Head of caudate nucleus (tissue), 42 donors: ENCODE data around the gene HELZ.
"Not testable (repeated sequence)": the region's sequence is repeated elsewhere in the genome, so short reads cannot be mapped to it uniquely, and the experiment has no call there.

Experiments used
- DNase-seq, 42 donors: peaks; one replicate each; pipeline versions ENCODE4 v3.0.0 to v3.0.0-alpha.2; 2020 to 2021; ENCODE audit warnings: mixed read lengths in 7 of 42
- intact Hi-C: fragments of 100-400 bp; cut with DNase I; formaldehyde crosslinking; loops from one replicate; pipeline ENCODE4 v1.15.0; 2022

Gene HELZ

DNA sequence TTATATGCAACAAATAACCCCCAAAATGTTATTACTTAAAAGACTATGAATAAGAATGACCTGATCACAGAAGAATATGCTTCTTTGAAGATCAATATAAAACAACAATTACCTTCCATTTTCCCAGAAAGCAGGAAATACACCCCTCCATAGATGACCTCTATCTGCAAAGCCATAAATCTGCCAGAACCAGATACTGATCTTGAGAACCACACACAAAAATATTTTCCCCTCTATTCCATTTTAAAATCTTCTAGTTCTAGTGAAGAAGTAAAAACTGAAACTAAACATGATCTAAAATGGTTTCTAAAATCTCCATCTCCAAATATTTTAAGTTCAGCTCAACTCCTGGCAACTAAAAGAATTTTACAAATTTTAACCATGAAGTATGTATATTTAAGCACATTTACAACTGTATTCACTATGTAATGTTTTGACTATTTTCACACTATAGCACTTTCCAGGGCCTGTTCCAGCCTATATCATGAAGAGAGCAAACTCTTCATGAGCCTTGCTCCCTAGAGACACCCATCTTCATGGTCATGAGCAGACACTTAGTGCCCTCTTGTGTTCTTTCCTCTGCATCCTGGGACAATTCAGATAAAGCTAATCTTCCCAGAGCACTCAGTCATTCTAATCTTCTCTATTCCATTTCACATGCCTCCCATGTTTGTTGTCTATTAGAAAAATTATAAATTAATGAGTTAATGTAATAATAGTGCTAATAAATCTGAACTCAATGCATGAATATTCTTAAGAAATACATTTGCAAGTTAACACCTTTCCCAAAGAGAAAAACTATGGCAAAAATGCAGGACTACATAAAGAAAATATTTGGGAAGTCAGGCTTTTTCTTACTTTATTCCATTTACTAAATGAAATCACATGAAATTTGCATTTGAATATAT, 87.0 kb downstream of the HELZ start:
- peak in 14 of 42 donors; percentile 21 to 70 (median 38) for DNase-seq
- intact Hi-C loops = no loop called here

DNA sequence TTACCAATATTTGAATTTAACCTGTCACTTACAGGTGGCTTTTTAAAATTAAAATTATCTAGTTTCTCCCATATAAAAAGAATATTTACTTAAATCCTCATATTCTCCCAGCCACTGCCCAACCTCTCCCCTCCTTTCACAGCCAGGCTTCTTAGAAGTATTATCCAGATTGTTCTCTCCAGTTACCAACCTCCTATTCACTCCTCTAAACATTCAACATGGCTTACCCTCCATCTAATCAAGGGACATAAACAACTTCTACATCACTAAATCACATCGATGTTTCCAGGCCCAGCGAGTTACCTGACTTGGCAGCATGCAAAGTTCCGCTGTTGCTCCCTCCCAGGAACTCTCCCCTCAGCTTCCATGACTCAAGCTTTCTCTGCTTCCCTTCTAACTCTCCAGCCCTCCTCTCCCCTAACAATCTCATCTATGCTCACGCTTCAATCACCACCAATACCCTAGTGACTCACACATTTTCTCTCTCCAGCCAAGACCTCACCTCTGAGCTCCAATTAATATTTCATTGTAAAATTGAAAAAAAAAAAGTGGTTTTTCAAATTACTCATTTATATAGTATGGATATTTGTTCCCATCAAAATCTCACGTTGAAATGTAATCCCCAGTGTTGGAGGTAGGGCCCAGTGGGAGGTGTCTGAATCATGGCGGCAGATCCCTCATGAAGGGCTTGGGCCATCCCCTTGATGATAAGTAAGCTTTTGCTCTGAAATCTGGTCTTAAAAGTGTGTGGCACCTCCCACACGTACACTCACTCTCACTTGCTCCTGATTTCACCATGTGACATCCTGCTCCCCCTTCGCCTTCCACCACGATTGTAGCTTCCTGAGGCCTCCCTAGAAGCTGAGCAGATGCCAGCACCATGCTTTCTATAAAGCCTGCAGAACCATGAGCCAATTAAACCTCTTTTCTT, 88.5 kb downstream of the HELZ start:
- DNase-seq = no peak
- intact Hi-C loops = no loop called here

DNA sequence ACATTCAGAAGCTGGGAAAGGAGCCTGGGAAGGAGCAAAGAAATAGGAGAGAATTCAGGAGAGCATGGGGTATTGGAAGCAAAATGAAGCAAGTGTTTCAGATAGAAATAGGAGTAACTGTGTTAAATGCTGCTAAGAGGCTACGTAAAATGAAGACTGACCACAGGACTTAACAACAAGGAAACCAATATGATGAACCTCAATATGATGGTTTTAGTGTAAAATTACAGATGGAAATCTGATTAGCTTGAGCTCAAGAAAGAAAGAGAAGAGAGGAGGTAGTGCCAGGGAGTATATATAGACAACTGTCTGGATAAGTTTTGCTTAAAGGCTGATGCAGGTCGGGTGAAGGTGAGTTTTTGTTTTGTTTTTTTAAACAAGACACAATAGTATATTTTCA, 92.2 kb downstream of the HELZ start:
- DNase-seq = no peak
- intact Hi-C loops = no loop called here

DNA sequence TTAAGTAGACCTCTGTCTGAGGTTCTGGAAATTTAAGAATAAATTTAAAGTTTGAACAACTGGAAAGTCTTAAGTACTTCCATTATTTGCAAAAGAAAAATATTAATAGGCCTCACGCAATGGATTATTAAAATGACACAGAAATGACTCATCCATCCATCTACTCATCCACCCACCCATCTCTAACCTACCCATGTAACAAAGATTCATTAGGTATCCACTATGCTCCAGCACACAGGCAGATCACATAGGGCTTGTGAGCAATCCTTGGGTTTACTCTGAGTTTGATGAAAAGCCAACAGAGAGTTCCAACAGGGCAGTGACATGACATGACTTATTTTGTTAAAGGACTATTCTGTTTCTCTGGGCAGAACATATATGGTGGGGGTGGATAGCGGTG, 93.3 kb downstream of the HELZ start:
- intact Hi-C loops = no loop called here
- DNase-seq = peak in 12 of 42 donors; percentile 16 to 70 (median 33)

DNA sequence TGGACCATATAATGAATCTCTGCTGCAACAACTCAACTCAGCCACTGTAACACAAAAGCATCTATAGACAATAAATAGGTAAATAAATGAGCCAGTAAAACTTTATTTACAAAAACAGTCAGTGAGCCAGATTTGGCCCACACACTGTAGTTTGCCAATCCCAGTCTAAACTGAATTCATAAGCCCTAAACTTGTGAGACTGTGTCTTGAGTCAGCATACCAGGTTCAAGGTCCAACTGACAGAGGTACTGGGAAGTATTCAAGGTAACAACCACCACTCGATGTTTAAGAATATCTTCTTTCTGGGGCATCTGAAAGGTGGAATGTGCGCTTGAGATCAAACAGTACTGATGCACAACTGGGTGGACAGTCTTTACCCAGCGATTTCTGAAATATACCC, 94.2 kb downstream of the HELZ start:
- intact Hi-C loops = no loop called here
- no peak for DNase-seq

DNA sequence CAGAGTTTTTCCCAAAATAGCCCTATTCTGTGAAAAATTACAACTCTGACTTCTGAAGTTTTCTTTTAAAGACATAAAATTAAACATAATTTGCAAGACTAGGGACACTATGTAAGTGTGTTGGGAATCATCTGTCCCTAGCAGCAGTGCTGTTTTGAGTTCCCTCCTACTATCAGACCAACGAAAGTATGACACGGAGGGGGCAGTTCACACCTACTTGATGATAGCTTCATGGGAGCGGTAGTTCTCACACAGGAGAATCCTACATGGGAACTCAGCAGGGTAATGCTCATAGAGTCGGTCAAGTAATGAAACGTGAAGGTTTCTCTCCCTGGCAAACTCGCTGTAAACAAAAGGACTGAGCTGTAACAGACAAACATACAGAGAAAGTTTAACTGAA, 96.6 kb downstream of the HELZ start:
- peak in 2 of 42 donors; percentile 22 to 47 for DNase-seq
- intact Hi-C loops = no loop called here

DNA sequence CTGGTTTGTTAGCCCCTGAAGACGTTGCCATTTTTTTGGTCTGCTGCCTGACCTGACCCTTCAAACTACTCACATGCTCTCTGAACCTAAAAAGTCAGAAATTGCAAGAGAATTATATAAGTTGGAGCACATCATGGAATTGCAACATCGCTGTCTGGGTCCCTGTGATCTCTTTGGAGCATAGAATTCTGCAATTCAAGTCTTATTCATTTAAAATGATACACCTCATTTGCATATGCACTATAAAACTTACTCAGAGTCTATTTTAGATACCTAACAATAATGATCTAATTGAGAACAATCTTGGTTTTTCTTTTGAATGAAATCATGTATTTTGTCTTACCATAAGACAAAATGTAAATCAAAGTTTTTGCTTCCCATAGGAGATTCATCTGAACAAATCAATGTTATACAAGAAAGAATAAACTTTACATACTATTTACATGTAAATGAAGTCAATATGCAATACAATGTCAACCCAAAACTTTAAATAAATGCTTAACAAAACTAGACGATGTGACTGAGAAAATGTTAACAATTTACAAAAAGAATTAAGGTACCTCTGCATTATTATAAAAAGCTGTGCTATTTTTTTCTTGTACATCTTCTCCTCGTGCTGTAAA, 99.7 kb downstream of the HELZ start:
- DNase-seq = no peak
- intact Hi-C loops = no loop called here

DNA sequence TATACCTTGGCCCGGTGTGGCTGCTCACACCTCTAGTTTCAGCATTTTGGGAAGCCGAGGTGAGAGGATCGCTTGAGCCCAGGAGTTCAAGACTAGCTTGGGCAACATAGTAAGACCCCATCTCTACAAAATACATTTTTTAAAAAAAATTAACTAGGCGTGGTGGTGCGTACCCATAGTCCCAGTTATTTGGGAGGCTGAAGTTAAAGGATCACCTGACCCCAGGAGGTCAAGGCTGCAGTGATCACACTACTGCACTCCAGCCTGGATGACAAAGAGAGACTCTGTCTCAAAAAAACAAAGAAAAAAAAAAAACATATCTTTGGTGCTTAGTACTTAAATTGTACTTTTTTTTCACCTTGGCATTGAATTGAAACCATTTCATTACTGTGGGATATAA, 101.7 kb downstream of the HELZ start:
- no peak for DNase-seq
- intact Hi-C loops = no loop called here

DNA sequence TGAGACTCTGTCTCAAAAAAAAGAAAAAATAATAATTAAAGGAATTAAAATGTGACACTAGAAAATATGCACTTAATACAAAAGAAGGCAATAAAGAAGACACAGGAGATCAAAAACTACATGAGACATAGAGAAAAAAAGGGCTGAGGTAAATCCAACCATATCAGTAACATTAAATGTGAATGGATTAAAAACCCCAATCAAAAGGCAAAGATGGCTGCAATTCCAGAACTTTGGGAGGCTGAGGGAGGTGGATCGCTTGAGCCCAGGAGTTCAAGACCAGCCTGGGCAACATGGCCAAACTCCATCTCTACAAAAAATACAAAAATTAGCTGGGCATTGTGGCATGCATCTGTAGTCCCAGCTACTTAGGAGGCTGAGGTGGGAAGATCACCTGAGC, 103.0 kb downstream of the HELZ start:
- DNase-seq, intact Hi-C loops: not testable (repeated sequence)

DNA sequence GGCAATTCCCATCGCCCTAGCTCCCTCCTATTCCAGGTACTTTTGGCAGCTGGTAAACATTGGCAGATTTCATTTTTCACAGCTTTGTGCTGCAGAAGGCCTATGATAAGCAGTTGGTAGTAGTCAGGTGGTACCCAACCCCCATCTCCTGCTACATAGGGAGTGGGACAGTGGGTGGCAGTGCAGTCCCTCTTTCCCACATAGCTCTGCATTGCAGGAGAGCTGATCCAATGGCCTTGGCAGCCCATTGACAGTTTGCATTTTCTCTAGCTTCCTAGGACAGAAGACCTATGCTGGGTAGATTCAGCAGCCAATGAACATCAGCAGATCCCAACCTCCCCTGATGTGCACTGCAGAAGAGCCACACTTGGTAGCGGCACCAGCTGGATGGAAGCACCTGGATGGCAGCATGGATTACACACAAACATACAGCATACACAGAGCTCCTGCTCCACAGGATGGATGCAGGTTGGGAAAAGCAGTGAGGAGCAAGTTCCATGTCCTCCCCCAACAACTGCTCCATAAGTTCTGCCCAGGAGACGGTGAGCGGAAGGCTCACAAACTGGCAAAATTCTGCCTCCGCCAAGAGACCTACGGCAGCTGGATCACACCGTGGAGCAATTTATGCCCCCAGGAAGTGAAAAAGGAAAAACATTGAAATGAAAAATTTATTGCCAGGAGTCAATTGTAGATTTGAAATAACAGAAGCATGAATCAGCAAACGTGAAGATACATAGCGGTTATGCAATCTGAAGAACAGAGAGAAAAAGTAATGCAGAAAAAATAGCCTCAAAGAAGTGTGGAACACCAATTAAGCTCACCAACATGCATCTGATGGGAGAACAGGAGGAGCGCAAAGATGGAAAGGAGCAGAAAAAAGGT, 105.0 kb downstream of the HELZ start:
- DNase-seq = peak in 21 of 42 donors; percentile 16 to 72 (median 33)

DNA sequence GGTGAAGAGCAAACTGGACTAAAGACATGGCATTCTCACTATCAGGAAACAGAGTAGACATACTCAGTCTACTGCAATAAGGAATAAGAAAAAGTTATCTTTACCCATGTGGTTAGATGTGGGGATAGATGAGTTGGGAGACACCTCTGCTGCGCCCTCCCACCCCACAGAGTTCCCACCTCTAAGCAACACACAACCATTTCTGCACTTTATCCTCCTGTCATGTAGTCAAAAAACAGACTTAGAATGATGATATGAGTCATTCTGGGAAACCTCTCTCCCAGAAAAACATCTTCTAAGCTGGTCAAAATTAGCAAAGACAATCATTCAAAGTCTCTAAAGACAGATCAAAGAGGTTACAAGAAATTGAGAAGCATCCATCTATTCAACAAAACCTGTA, 105.7 kb downstream of the HELZ start:
- peak in 10 of 42 donors; percentile 20 to 60 (median 36) for DNase-seq
- intact Hi-C loops = no loop called here

More for the DNA sequence above, 105.0 kb downstream of the HELZ start:
- intact Hi-C loops = no loop called here

DNA sequence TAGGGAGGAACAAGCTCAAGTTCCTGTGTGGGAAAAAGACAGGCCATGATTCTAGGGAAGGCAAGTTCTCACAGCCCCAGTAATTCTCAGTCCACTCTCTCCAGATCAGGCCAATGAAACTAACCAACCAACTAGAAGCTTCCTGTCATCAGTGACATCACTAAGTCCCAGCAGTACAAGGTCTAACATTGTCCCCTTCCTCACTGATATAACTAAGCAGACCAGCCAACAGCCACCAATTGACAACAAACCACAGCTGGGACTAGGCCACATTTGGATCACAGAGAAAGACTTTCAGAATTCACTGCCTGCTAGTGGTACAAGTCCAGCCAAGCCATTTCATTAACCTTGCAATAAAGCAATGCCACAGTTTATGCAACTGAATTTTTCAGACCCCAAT, 106.6 kb downstream of the HELZ start:
- intact Hi-C loops = no loop called here
- peak in 20 of 42 donors; percentile 9 to 74 (median 40) for DNase-seq

DNA sequence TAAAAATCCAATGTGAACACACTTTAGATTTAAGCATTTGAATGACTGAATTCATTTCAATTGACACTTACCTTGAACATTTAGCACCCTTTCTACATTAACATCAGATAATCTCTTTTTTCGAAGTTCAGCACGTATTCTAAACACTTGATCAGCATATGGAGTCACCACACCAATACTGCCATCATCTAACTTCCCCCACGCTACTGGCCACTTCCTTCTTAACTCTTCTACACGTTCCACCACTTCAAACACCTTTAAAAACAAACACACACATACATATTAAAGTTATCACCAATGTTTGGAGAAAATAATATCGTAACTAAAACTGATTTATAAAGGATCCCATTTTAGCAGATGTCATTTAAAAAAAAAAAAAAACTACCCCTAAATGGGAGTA, 107.1 kb downstream of the HELZ start:
- DNase-seq = no peak
- intact Hi-C loops = no loop called here

DNA sequence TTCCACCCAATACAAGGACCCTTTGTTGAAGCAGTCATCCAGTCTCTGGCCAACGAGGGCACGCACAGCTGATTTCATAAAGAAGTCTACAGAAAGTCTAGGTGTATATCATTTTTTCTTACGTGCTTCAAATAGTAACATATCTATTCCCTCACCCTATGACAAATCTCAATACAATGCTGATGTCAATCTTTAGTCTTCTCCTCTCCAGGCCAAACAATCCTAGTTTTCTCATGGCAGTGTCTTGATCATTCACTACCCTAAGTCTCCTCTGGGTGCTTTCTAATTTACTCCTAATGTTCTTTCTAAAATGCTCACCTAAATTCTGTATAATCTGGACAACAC, 108.0 kb downstream of the HELZ start:
- intact Hi-C loops = no loop called here
- no peak for DNase-seq

DNA sequence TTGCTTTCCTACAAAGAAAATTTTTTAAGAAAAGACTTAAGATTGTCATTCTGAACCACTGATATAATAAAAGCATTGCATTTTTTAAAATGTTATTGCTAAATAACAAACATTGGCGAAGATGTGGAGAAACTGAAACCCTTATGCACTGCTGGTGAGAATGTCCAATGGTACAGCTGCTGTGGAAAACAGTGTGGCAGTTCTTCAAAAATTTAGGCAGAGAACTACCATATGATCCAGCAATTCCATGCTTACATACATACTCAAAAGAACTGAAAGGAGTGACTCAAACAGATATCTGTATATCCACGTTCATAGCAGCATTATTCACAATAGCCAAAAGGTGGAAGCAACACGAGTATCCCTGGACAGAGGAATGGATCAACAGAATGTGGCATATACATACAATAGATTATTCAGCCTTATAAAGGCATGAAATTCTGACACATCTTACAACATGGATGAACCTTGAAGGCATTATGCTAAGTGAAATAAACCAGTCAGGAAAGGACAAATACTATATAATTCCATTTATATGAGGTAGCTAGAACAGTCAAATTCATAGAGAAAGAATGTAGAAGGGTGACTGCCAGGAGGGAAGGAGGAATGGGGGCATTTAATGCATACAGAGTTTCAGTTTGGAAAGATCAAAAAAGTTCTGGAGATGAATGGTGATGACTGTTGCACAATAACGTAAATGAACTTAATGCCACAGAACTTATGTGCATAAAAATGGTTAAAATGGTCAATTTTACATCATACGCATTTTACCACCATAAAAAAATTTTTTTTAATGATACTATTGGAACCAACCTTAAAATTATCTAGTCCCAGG, 108.6 kb downstream of the HELZ start:
- intact Hi-C loops = no loop called here
- DNase-seq = no peak

DNA sequence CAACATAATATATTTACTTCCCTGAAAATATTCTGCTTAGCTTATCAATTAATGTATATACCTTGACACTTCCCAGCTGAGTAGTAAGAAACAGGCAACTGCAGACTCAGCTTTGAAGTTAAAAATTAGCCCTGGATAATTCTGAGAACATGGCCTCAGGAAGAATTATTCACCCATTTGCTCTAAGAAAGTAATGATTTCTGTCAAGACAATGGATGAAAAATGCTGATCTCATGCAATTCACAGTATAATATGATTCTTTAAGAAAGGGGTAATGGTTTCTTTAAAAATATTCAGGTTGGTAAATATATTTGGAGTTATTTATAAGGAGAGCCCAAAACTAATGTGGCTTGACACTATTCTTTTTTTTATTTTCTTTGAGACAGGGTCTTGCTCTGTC, 111.8 kb downstream of the HELZ start:
- DNase-seq = no peak
- intact Hi-C loops = no loop called here

DNA sequence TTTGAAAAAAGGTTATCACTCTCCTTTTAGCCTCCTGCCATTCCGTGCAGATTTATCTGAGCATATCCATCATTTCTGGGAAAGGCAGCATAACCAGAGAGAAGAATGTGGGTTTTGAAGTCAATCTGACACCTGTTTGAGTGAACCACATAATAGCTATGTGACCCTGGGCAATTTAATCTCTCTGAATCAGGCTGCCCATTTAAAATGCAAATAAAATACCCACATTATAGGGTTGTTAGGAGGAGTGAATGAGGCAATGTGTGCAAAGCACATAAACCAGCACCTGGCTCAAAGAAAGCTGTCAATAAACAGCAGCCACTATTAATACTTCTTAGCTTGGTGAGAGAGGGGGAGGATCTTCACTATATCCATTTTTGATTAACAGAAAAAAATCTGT, 112.6 kb downstream of the HELZ start:
- intact Hi-C loops = no loop called here
- no peak for DNase-seq

DNA sequence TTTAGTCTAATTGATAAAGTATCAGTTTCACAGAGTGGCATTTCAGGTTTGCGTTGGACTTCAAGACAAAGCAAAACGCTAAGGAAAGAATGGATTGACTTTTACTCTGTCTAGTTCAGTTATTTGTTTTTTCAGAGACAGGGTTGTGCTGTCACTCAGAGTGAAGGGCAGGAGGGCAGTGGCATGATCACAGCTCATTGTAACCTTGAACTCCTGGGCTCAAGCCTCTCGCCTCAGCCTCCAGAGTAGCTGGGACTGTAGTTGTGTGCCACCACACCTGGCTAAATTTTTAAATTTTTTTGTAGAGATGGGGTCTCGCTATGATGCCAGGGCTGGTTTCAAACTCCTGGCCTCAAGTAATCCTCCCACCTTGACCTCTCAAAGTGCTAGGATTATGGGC, 114.2 kb downstream of the HELZ start:
- intact Hi-C loops = no loop called here
- no peak for DNase-seq
